NCI-H146 treated with DMSO at 0.1 percent for 48 hours (cell line): ENCODE results near the gene ZBTB45.

Experiments
- DNase-seq: peaks from one replicate; lab custom pipeline; 2025; ENCODE audit not compliant: unreplicated experiment; lab: John Stamatoyannopoulos, UW

The ZBTB45 gene

DNA sequence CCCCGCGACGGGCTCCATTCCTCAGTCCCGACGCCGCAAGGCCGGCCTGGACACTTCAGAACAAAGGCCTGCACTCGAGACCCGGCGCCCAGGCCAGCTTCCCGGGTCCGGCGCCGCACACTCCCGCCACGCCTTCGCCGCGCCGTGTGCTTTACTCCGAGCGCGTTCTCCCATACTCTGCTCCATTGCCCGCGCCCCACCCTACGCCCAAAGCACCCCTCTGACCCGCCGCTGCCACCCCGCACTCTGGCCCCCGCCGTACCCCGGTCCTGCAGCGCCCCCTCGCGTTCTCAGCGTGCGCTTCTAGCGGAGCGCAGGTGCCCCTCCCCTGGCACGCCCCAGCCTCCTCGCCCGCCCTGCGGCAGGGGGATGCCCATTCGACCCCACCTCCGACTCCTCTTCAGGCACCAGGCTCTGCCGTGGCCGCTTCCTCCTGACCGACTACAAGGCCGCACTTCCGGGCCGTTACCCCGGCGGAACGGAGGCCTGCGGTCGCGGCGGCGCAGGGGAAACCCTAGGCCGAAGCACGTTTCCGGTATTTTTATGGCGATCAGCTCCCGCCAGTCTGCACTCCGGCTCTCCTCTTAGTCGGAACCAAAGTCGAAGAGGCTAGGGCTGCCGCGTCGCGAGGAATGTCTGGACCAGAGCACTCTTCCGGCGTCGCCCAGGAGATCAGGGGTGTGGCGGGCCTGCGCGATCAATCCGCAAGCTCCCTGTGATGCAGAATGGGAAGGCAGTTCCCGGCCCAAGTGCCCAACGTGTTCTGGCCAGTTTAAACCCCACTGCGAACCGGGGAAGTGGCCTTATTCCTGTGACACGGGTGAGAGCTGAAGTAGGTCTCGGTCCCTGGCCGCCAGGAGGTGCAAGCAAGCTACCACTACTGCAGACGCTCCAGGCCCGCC, at the start of gene ZBTB45:
TSS of gene ZBTB45 (minus strand) at position 456 of the 902 bp plus-strand sequence. CDS start 2,137 bp downstream, outside the sequence.
- DNase-seq, result peak; percentile 98

- no peak for DNase-seq
Observed at GRCh38 chr19:58568453-58569130, 49.0 kb upstream of the ZBTB45 start.

DNA sequence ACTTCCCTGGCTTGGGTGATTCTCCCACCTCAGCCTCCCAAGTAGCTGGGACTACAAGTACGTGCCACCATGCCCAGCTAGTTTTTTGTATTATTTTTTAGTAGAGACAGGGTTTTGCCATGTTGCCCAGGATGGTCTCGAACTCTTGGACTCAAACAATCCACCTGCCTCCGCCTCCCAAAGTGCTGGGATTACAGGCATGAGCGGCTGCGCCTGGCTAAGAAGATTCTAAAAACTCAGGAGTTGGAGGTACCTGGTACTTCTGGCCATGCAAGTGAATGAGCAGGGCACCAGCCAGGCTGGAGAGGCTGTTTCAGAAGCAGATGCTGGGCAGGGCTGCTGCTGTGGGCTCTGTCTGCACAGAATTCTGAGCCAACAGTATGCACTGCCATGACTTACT, 47.4 kb upstream of the ZBTB45 start:
- no peak for DNase-seq

- no peak for DNase-seq
Observed at GRCh38 chr19:58563823-58564222, 44.2 kb upstream of the ZBTB45 start.

DNA sequence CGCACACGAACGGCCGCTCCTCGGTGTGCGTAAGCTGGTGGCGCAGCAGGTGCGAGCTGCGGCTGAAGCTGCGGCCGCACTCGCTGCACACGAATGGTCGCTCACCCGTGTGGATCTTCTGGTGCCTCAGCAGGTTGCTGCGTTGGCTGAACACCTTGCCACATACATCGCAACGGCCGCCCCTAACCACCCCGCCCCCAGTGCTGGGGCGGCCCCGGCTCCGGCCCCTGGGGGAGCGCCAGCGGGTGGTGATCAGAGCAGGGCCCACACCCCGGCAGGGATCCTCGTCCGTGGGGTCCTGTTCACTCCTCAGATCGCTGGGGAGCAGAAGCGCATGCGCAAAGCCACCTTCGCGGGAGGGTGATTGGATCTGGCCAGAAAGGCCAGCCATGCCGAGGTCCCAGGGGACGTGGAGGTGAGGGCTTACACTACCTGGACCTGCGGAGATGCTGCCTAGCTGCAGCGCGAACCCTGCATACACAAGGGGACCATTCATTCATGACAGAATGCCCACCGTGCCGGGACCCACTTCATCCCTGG, 43.5 kb upstream of the ZBTB45 start:
- DNase-seq, result no peak

GRCh38 chr19:58562122-58563033, 42.8 kb upstream of the ZBTB45 start:
- DNase-seq, result no peak

DNA sequence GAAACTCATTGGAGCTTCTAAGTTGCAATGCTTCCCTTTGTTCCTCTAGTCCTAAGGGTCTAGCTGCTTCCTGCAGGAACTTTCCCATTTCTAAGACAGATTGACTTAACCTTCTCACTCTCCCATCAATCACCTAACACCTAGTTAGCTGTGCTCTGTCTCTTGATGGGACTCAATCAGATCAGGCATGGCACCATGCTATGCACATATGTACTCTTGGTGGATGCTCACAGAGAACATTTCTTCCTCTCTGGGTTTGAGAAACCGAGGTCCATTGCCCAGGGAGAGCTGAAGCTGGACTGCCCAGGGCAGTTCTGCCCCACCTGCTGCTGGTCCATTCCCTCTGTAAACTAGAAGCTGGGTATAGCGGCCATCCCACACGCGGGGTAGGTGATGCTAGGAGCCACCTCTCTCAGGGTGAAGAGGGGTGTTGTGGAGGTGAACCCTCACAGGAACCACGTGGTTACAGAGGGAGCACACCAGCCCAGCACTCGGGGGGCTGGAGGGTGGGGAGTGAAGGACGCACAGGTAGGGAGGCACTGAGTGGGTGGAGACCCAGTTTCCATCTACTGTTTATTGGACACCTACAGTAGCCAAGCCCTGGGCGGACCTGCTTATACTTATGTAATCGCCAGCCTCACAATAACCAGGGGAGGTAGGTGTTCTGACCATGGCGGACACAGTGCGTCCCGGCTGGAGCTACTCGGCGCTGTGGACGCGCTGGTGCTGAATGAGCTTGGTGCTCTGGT, 41.9 kb upstream of the ZBTB45 start:
- DNase-seq, result no peak

- DNase-seq, result no peak
Observed at GRCh38 chr19:58560921-58561320, 41.3 kb upstream of the ZBTB45 start.

DNA sequence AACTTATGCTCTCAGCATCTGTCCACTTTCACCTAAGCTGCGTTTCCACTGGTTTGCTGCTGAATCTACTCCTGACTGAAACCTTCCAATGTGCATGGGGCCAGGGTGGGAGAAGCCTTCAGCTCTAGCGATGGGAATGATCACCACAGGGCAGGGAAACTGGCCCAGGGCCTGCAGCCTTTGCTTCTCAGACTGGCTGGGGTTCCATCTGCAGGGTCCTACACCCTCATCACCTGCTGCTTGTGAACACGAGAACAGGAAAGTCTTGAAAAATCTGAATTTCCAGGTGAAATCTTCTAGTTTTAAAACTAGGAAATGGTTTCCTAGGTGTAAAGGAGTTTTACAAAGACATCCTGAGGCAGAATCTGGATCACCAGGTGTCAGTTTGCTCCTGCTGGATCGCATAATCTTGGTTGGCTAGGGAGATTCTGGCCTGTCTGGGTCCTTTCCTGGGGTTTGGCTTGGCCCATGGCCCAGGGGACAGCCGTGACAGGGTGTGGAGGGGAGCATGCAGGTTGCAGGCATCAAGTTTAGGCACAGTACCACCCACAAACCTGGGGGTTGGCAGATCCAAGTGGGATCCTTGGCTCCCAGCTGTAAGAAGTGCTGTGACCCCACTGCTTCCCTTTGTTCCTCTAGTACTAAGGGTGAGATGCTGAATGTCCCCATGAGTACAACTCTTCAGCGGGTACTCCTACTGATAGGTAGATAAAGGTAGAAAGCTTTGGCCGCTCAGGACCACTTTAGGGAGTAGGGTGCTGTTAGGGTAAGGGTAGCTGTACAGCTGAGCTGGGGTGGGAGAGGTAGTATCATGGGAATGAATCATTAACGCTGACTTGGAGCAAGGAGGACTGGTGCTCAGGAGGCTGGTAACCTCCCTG, 40.6 kb upstream of the ZBTB45 start:
- DNase-seq, result no peak

- DNase-seq, result no peak
Observed at GRCh38 chr19:58559275-58560006, 39.8 kb upstream of the ZBTB45 start.

DNA sequence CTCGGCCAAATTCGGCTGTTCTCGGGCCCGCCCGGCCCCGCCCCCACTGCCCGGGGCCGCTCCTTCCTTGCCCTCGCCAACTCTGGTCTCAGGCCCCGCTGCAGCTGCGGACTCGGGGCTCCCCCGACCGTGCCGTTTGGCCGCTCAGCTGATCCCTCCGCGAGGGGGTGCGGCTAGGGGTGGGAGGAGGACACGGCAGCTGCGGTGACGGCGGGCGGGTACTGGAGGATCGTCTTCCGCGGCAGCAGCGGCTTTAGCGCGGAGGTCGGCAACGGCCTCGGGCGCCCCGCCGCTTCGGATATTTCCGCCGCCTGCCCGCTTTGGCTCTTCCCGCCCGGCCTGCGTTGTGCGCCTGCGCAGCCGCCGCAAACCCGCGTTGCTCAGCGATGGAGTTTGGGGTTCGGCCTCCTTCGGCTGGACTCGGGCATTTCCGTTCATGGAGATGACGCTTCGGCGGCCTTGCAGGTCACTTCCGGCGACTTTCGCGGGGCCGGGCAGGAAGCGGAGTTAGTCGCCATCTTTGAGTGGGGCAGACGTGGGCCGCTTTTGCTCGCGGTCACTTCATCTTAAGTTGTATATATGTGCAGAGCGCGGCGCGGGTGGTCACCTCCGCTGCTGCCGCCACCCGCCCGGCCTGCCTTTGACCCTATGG, 39.1 kb upstream of the ZBTB45 start:
- no peak for DNase-seq

DNA sequence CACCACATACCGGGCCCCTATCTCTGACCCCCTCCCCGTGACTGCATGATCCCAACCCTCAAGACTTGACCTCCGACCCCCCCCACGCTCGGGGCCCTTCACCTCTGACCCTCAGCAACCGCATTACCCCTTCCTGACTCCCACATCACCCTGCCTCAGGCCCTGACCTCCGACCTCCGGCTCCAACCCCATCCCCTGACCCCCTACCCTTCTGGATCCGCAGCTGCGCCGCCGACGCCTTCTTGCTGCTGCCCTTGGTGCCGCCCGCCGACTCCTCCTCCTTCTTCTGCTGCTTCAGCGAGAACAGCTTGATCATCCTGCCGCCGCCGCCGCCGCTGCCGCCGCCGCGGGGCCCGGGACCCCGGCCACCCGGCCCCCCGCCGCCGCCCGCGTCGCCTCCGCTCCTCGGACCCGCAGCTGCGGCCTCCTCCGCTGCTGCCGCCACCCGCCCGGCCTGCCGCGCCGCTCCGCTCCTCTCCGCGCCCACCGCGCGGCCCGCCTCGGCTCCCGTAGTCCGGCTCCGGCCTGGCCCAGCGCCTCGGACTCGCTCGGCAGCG, 38.5 kb upstream of the ZBTB45 start, which contains the start of gene UBE2M:
TSS of gene UBE2M (minus strand) at position 546 of the 557 bp plus-strand sequence. CDS start at position 316, 230 bp downstream.
- DNase-seq, result no peak

GRCh38 chr19:58557221-58558065, 37.8 kb upstream of the ZBTB45 start:
- no peak for DNase-seq

DNA sequence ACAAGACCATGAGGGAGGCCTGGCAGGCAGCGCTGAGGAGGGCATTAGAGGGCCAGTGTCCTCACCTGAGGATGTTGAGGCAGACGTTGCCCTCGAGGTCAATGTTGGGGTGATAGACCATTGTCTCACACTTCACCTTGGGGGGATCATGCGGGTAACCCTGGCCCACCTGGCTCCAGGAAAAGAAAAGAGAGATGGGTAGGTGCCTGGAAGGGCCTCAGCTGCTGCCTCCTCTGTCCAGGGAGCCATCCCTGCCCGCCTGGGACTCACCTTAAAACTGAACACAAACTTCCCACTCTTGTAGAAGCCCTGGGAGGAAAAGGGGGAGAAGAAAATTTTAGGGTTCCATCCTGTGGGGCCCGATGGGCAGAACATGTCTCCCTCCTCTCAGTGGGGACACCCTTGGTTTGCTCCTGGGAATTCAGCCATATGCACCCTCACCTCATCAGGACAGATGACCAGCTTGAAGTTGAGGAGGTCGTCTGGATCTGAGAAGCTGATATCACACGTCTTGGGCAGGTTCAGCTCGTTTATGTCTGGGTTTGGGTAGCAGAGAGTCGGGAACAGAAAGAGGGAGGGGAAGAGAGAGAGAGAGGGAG, 37.1 kb upstream of the ZBTB45 start:
- DNase-seq, result no peak

DNA sequence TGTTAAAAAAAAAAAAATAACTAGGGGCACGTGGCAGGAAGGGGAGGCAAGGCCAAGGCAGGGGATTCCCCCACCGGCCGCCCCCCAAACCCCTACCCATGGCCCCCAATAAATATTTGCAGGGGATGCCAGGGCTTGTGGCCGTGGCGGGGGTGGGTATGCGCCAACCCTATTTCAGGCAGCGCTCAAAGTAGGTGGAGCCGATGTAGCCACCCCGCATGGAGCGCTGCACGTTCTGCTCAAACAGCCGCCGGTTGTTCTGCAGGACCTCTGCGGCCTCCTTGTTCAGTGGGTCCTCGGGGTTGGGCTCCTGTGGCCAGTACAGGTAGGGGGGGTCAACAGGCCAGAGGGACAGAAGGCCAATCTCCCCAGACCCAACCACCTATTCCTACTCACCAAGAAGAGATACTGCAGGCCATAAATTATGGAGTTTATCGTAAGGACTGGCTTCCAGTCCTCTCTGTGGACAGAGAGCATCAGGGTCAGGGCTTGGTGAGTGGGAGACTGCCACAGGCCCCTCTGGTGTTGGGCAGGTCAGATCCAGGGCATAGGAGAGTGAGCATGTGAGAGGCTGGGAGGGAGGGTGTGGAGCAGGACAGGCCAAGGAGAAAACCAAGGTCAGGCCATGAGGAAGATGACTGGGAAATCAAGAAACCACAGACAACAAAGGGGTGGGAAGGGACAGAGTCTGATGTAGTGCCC, 36.5 kb upstream of the ZBTB45 start:
- DNase-seq, result no peak
